Kidney epithelial cell (primary cell): ENCODE results near the gene SGTA. TPM values are rescaled to one million over a fixed set of nuclear protein-coding genes. Genes with fewer than 3 reads are reported as not detected.

Experiments used
- DNase-seq: peaks from one replicate; pipeline ENCODE4 v3.0.0-alpha.2; 2010; ENCODE audit warnings: low read depth
- H3K27me3 ChIP-seq: 2 replicates; pipeline ENCODE4 v1.6.0; 2011; ENCODE audit warnings: low read length; ENCODE audit not compliant: control insufficient read depth, insufficient read depth
- H3K36me3 ChIP-seq: 2 replicates; pipeline ENCODE4 v1.5.1; 2011; ENCODE audit warnings: low read length; ENCODE audit not compliant: control insufficient read depth, insufficient read depth
- H3K4me3 ChIP-seq: 2 replicates; pipeline ENCODE4 v1.5.1; 2011; ENCODE audit warnings: low read depth, mild to moderate bottlenecking, control low read depth, low read length
- total RNA-seq: library from RNA; depleted of rRNA; stranded (reverse); fragments of >200 nt; gene quantifications from 2 replicates; pipeline ENCODE4 v1.2.3, GENCODE V29; 2015
- TF ChIP-seq, protein P1 (sequence below): IDR thresholded peaks from 2 replicates; pipeline ENCODE4 v1.5.1; 2011; ENCODE audit warnings: mild to moderate bottlenecking, moderate library complexity, low read length, control low read depth, inconsistent platforms; ENCODE audit not compliant: insufficient read depth, poor library complexity, severe bottlenecking

SGTA gene
- total RNA-seq, 1 donor from 2014 or later, result 70.7 TPM

DNA sequence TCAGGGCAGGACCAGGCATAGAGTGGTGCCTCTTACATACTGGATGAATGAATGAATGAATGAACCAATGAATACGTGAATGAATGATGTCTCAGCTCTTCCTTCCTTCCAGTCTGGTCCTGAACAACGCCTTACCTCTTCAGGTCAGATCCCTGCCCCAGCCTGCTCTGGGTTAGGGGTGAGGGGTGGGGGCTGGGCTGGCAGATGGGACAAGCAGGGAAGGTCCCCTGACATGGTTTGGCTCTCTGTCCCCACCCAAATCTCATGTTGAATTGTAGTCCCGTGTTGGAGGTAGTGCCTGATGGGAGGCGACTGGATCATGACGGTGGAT lies 71.2 kb downstream of the SGTA start:
- Histone ChIP-seq H3K36me3 (no peaks in the 10 kb centered on the region), H3K27me3 (no peaks in the 10 kb centered on the region), H3K4me3 (no peak overlapping the region)
- TF ChIP-seq, protein P1, sequence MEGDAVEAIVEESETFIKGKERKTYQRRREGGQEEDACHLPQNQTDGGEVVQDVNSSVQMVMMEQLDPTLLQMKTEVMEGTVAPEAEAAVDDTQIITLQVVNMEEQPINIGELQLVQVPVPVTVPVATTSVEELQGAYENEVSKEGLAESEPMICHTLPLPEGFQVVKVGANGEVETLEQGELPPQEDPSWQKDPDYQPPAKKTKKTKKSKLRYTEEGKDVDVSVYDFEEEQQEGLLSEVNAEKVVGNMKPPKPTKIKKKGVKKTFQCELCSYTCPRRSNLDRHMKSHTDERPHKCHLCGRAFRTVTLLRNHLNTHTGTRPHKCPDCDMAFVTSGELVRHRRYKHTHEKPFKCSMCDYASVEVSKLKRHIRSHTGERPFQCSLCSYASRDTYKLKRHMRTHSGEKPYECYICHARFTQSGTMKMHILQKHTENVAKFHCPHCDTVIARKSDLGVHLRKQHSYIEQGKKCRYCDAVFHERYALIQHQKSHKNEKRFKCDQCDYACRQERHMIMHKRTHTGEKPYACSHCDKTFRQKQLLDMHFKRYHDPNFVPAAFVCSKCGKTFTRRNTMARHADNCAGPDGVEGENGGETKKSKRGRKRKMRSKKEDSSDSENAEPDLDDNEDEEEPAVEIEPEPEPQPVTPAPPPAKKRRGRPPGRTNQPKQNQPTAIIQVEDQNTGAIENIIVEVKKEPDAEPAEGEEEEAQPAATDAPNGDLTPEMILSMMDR, result no peak
- DNase-seq, result no peak

DNA sequence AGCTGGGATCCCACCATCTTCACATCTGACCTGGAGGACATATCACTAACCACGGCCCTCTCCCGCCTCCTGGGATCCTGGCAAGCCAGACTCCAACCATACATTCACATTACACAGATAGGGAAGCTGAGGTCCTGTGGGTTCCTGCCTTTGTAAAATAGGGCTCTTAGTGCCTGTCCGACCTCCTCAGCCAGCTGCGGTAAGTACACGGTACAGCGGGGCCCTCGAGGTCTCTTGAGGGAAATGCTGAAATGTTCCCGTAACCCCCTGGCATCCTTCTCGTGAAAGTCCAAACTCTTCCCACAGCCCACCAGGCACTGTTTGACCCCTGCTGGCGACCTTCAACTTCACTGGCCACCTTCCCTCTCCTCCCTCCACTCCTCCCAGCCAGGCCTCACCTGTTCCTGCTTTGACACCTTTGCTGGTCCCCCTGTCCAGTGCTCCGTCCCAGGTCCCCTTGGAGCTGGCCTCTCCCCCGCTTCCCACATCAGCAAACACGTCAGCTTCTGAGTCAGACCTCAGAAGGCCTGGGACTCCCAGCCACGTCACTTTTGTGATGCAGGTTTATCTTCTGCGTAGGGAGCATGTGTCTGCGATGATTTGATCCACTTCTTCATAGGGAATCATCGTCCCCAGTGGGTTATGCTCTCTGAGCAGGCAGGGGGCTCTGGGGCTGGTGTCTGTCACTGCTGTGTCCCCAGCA lies 71.8 kb downstream of the SGTA start:
- H3K4me3 ChIP-seq, result no peak overlapping the region
- DNase-seq, result no peak
- TF ChIP-seq, protein P1, result no peak
- H3K36me3 ChIP-seq, result no peaks in the 10 kb centered on the region
- no peaks in the 10 kb centered on the region for H3K27me3 ChIP-seq

DNA sequence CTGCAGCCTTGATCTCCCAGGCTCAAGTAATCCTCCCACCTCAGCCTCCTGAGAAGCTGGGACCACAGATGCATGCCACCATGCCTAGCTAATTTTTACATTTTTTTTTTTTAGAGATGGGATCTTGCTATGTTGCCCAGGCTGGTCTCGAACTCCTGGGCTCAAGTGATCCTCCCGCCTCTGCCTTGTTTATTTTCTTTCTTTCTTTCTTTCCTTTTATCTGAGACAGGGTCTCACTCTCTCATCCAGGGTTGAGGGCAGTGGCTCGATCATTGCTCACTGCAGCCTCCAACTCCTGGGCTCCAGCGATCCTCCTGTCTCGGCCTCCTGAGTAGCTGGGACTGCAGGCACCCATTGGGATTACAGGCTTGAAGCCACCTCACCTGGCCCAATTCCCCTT lies 76.8 kb downstream of the SGTA start:
- Histone ChIP-seq H3K4me3 (no peak overlapping the region), H3K27me3 (peaks cover 19% of the 10 kb centered on the region), H3K36me3 (no peaks in the 10 kb centered on the region)
- no peak for DNase-seq
- TF ChIP-seq, protein P1, result no peak

Other genes with a start within 250 kb of the SGTA start
- 0.21 and 0.33 TPM in 2 replicates for gene GNG7, start 80.6 kb downstream of the SGTA start, total RNA-seq
- gene DIRAS1, start 61.9 kb downstream of the SGTA start, total RNA-seq, result 3.1 and 5.3 TPM in 2 replicates
- gene SLC39A3, start 43.3 kb downstream of the SGTA start, total RNA-seq, result 59.6 TPM in 2 replicates
- gene THOP1, start 2.2 kb upstream of the SGTA start, total RNA-seq, result 79.0 and 85.9 TPM in 2 replicates
- 3.9 and 4.5 TPM in 2 replicates for gene ZNF554, start 36.6 kb upstream of the SGTA start, total RNA-seq
- gene ZNF555, start 58.2 kb upstream of the SGTA start, total RNA-seq, result 5.9 and 7.4 TPM in 2 replicates
- gene ZNF556, start 84.1 kb upstream of the SGTA start, total RNA-seq, result 0.07 TPM in 1 of 2 replicates, not detected in the other
- gene ZNF57, start 117.7 kb upstream of the SGTA start, total RNA-seq, result 1.6 and 3.0 TPM in 2 replicates
- gene ZNF77, start 161.7 kb upstream of the SGTA start, total RNA-seq, result 3.1 and 5.0 TPM in 2 replicates
- 0.50 and 2.2 TPM in 2 replicates for gene TLE6, start 194.3 kb upstream of the SGTA start, total RNA-seq
- 9.4 and 23.3 TPM in 2 replicates for gene TLE2, start 246.0 kb upstream of the SGTA start, total RNA-seq